ENCODE results near the gene NFRKB. TPM values are rescaled to one million over a fixed set of nuclear protein-coding genes. Genes with fewer than 3 reads are reported as not detected.

Gene NFRKB
- total and polyA plus RNA-seq, 2 of the 8 experiments (the other 6 are each of a cell fraction or from before 2014, with no cell fraction given): 17.0 to 31.0 TPM

GRCh38 chr11:129910360-129910759, 15.0 kb upstream of the NFRKB start:
- Histone ChIP-seq H3K4me3 (ENCODE audit: extremely low read depth in 1 of 4, insufficient read depth in 2 of 4, low read depth in 3 of 4, low read length in 4 of 4) (no peak overlapping the region), H2BK5ac (ENCODE audit: low read depth, low read length) (no peak overlapping the region), H3K23me2 (ENCODE audit: low read depth, low read length) (no peaks in the 10 kb centered on the region), H2BK15ac (ENCODE audit: low read length) (no peak overlapping the region), H3K27ac (ENCODE audit: low read depth, low read length) (no peak overlapping the region), H2BK20ac (ENCODE audit: low read length) (no peak overlapping the region), H3K27me3 (replicated peaks in 1 of 4; ENCODE audit: control insufficient read depth in 3 of 4, extremely low read depth in 1 of 4, insufficient read depth in 3 of 4, low read length in 3 of 4) (no peaks in the 10 kb centered on the region), H3K4me1 (replicated peaks in 1 of 4; ENCODE audit: control insufficient read depth in 3 of 4, insufficient read depth in 4 of 4, low read length in 3 of 4) (no peaks in the 10 kb centered on the region), H3K56ac (replicated peaks; ENCODE audit: insufficient read length, low read depth, low read length) (no peak overlapping the region), H2BK120ac (replicated peaks; ENCODE audit: low read depth, low read length) (no peak overlapping the region), H2BK12ac (ENCODE audit: low read depth, low read length) (no peak overlapping the region), H4K91ac (replicated peaks; ENCODE audit: insufficient read length, low read length) (no peak overlapping the region), H3K4ac (replicated peaks; ENCODE audit: insufficient read length, low read depth, low read length) (no peak overlapping the region), H3K79me1 (ENCODE audit: low read depth, low read length) (no peaks in the 10 kb centered on the region), H3K79me2 (ENCODE audit: control insufficient read depth in 1 of 2, insufficient read depth in 2 of 2, low read length in 2 of 2) (no peaks in the 10 kb centered on the region), H3K9me3 (ENCODE audit: insufficient read depth in 2 of 2, low read depth in 1 of 2, low read length in 1 of 2) (no peaks in the 10 kb centered on the region), H3K36me3 (ENCODE audit: control insufficient read depth in 2 of 4, insufficient read depth in 4 of 4, low read length in 3 of 4) (peaks cover 7 to 39% (median 16%) of the 10 kb centered on the region in 4 experiments; a peak in 7 of 8 replicates), H4K20me1 (replicated peaks in 1 of 2; ENCODE audit: control insufficient read depth in 1 of 2, insufficient read depth in 2 of 2, low read length in 2 of 2) (peaks cover 0 to 2% of the 10 kb centered on the region in 2 experiments), H3K23ac (ENCODE audit: insufficient read length) (no peak overlapping the region), H4K8ac (ENCODE audit: extremely low read depth, insufficient read depth, low read length) (no peak overlapping the region), H2AK5ac (ENCODE audit: low read depth, low read length) (no peak overlapping the region), H4K5ac (ENCODE audit: insufficient read length, low read depth, low read length) (no peak overlapping the region), H3K9ac (replicated peaks in 1 of 4; ENCODE audit: extremely low read depth in 1 of 4, low read depth in 3 of 4, low read length in 3 of 4) (no peak overlapping the region), H3K4me2 (ENCODE audit: insufficient read depth in 1 of 2, low read depth in 2 of 2, low read length in 2 of 2) (no peak overlapping the region), H3K18ac (ENCODE audit: extremely low read depth, low read length) (no peak overlapping the region), H2AFZ (ENCODE audit: low read length) (no peak overlapping the region), H3K14ac (ENCODE audit: insufficient read length) (no peak overlapping the region)
- TF ChIP-seq TCF12 (IDR thresholded peaks at IDR 0.05; ENCODE audit: low read depth, low read length) (no peak), BRCA1 (IDR thresholded peaks at IDR 0.05; ENCODE audit: low read depth, low read length) (no peak), TBP (IDR thresholded peaks at IDR 0.05; ENCODE audit: low read depth, low read length) (no peak), CBX5 (IDR thresholded peaks at IDR 0.05; ENCODE audit: low read depth, low read length) (no peak), TEAD4 (IDR thresholded peaks at IDR 0.05; ENCODE audit: low read depth, low read length) (peak; percentile 27; the same call in 1 of the 2 replicates)
- no peak for FAIRE-seq
- no peak for DNase-seq (ENCODE audit: low read depth in 1 of 2, low spot score in 2 of 2)
- ChIA-PET CTCF (ENCODE audit: partially characterized antibody) (interaction anchor here (0.6 to 2.7 kb wide), 6 partner anchors 11 to 590 kb away, joined by 3 to 11 read pairs (median 6); no protein-coding TSS in a partner anchor), POLR2A (ENCODE audit: partially characterized antibody) (no interaction called here)
- 85% methylated on average over 7 of the region's 7 CpGs; no CpG with 5 or more reads in 1 of the 2 experiments for WGBS, 2 experiments (ENCODE audit: extremely low coverage in 1 of 2, insufficient coverage in 1 of 2, insufficient read length in 1 of 2, insufficient replicate concordance in 2 of 2, low coverage in 1 of 2, low lambda C conversion rate in 2 of 2, missing lambda C conversion rate in 1 of 2)
